ENCODE measurements around the gene GADL1.

Gene GADL1

DNA sequence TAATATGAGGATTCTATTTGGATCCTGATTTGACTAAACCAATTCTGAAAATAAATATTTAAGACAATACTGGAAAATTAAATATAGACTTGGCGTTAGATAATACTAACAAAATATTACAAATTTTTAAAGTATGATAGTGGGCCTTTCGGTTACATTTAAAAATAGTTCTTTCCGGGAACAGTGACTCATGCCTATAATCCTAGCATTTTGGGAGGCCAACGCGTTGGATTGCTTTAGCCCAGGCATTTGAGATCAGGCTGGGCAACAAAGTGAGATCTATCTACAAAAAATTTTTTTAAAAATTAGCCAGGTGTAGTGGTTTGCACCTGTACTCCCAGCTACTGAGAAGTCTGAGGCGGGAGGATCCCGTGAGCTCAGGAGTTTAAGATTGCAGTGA lies 30.3 kb upstream of the GADL1 start:
- Histone ChIP-seq H3K23ac (ENCODE audit: low read length in 2 of 2) (no peak overlapping the region), H3K14ac (ENCODE audit: low read length in 2 of 2) (no peak overlapping the region), H3K9ac (ENCODE audit: low read length) (no peak overlapping the region), H3K9me3 (ENCODE audit: control insufficient read depth, low read length) (peaks cover 32% of the 10 kb centered on the region), H3K4me3 (ENCODE audit: insufficient read depth in 1 of 2, low read depth in 1 of 2, low read length in 2 of 2) (no peak overlapping the region), H3K18ac (ENCODE audit: low read depth in 1 of 2, low read length in 2 of 2) (no peak overlapping the region), H4K91ac (ENCODE audit: low read length) (no peak overlapping the region), H2BK15ac (ENCODE audit: low read depth, poor library complexity, severe bottlenecking) (no peak overlapping the region), H3K79me1 (replicated peaks; ENCODE audit: low read length, poor library complexity, severe bottlenecking) (no peaks in the 10 kb centered on the region), H3K4ac (ENCODE audit: low read depth in 1 of 2, low read length in 2 of 2) (no peak overlapping the region), H2BK5ac (ENCODE audit: low read depth, low read length, poor library complexity, severe bottlenecking) (no peak overlapping the region), H3K27ac (ENCODE audit: low read length, poor library complexity, severe bottlenecking) (no peak overlapping the region), H2AFZ (ENCODE audit: low read depth, low read length) (no peak overlapping the region), H2AK5ac (ENCODE audit: low read length, severe bottlenecking) (no peak overlapping the region), H4K8ac (ENCODE audit: low read length) (no peak overlapping the region), H3K36me3 (ENCODE audit: control insufficient read depth in 1 of 2, insufficient read depth in 2 of 2, low read depth in 1 of 2, low read length in 2 of 2) (no peaks in the 10 kb centered on the region), H2BK120ac (ENCODE audit: low read depth, low read length) (no peak overlapping the region), H3K4me2 (ENCODE audit: low read length, poor library complexity, severe bottlenecking) (no peak overlapping the region), H2BK12ac (ENCODE audit: low read length in 2 of 2) (no peak overlapping the region), H3K27me3 (ENCODE audit: control insufficient read depth in 1 of 2, insufficient read depth in 1 of 2, low read length in 2 of 2) (peaks cover 0 to 4% of the 10 kb centered on the region in 2 experiments), H3K4me1 (ENCODE audit: control insufficient read depth, insufficient read depth, low read depth, low read length) (no peaks in the 10 kb centered on the region)
- DNase-seq: no peak
- 93% methylated on average over 7 of the region's 7 CpGs for WGBS

DNA sequence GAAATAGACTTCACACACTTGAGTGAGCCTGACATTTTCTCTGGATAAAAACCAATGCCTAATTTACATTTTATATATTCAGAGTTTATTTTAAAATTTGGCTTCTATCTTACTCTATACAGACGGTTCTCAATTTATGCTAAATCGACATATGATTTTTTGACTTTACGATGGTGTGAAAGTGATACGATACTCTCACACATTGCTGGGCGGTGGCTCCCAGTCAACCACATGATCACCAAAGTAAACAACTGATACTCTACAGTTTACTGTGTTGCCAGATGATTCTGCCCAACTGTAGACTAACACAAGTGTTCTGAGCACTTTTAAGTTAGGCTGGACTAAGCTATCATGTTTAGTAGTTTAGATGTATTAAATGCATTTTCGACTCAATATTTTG lies 25.1 kb upstream of the GADL1 start:
- H3K4me1 ChIP-seq (ENCODE audit: control insufficient read depth, insufficient read depth, low read depth, low read length): no peaks in the 10 kb centered on the region
- H4K91ac ChIP-seq (ENCODE audit: low read length): no peak overlapping the region

GRCh38 chr3:30918761-30919160 lies 24.3 kb upstream of the GADL1 start:
- no peak overlapping the region for H3K14ac ChIP-seq (ENCODE audit: low read length in 2 of 2)
- H3K9me3 ChIP-seq (ENCODE audit: control insufficient read depth, low read length): peaks cover 44% of the 10 kb centered on the region
- H2BK15ac ChIP-seq (ENCODE audit: low read depth, poor library complexity, severe bottlenecking): no peak overlapping the region
- H3K27ac ChIP-seq (ENCODE audit: low read length, poor library complexity, severe bottlenecking): no peak overlapping the region
- no peak overlapping the region for H2BK120ac ChIP-seq (ENCODE audit: low read depth, low read length)
- H3K4me2 ChIP-seq (ENCODE audit: low read length, poor library complexity, severe bottlenecking): no peak overlapping the region
- peaks cover 0 to 4% of the 10 kb centered on the region in 2 experiments for H3K27me3 ChIP-seq (ENCODE audit: control insufficient read depth in 1 of 2, insufficient read depth in 1 of 2, low read length in 2 of 2)
- no peak overlapping the region for H2AK5ac ChIP-seq (ENCODE audit: low read length, severe bottlenecking)
- no peak overlapping the region for H3K9ac ChIP-seq (ENCODE audit: low read length)
- no peak overlapping the region for H2AFZ ChIP-seq (ENCODE audit: low read depth, low read length)
- H4K8ac ChIP-seq (ENCODE audit: low read length): no peak overlapping the region
- no peak overlapping the region for H3K18ac ChIP-seq (ENCODE audit: low read depth in 1 of 2, low read length in 2 of 2)
- no peak overlapping the region for H3K4me3 ChIP-seq (ENCODE audit: insufficient read depth in 1 of 2, low read depth in 1 of 2, low read length in 2 of 2)
- H2BK12ac ChIP-seq (ENCODE audit: low read length in 2 of 2): no peak overlapping the region
- no peaks in the 10 kb centered on the region for H3K4me1 ChIP-seq (ENCODE audit: control insufficient read depth, insufficient read depth, low read depth, low read length)
- H3K4ac ChIP-seq (ENCODE audit: low read depth in 1 of 2, low read length in 2 of 2): no peak overlapping the region
- H3K79me1 ChIP-seq (replicated peaks; ENCODE audit: low read length, poor library complexity, severe bottlenecking): no peaks in the 10 kb centered on the region
- no peak overlapping the region for H3K23ac ChIP-seq (ENCODE audit: low read length in 2 of 2)
- H4K91ac ChIP-seq (ENCODE audit: low read length): no peak overlapping the region
- no peak overlapping the region for H2BK5ac ChIP-seq (ENCODE audit: low read depth, low read length, poor library complexity, severe bottlenecking)
- WGBS: 80% methylated on average over 1 of the region's 1 CpG
- H3K36me3 ChIP-seq (ENCODE audit: control insufficient read depth in 1 of 2, insufficient read depth in 2 of 2, low read depth in 1 of 2, low read length in 2 of 2): no peaks in the 10 kb centered on the region
- DNase-seq: no peak

More for the DNA sequence above, 25.1 kb upstream of the GADL1 start:
- Histone ChIP-seq H2BK15ac (ENCODE audit: low read depth, poor library complexity, severe bottlenecking) (no peak overlapping the region), H3K23ac (ENCODE audit: low read length in 2 of 2) (no peak overlapping the region), H3K36me3 (ENCODE audit: control insufficient read depth in 1 of 2, insufficient read depth in 2 of 2, low read depth in 1 of 2, low read length in 2 of 2) (no peaks in the 10 kb centered on the region), H3K4me2 (ENCODE audit: low read length, poor library complexity, severe bottlenecking) (no peak overlapping the region), H3K9me3 (ENCODE audit: control insufficient read depth, low read length) (peaks cover 47% of the 10 kb centered on the region), H4K8ac (ENCODE audit: low read length) (no peak overlapping the region), H2AK5ac (ENCODE audit: low read length, severe bottlenecking) (no peak overlapping the region), H2BK120ac (ENCODE audit: low read depth, low read length) (no peak overlapping the region), H3K9ac (ENCODE audit: low read length) (no peak overlapping the region), H3K4ac (ENCODE audit: low read depth in 1 of 2, low read length in 2 of 2) (no peak overlapping the region), H3K27ac (ENCODE audit: low read length, poor library complexity, severe bottlenecking) (no peak overlapping the region), H3K27me3 (ENCODE audit: control insufficient read depth in 1 of 2, insufficient read depth in 1 of 2, low read length in 2 of 2) (peaks cover 0 to 4% of the 10 kb centered on the region in 2 experiments), H2AFZ (ENCODE audit: low read depth, low read length) (no peak overlapping the region), H3K79me1 (replicated peaks; ENCODE audit: low read length, poor library complexity, severe bottlenecking) (no peaks in the 10 kb centered on the region), H3K4me3 (ENCODE audit: insufficient read depth in 1 of 2, low read depth in 1 of 2, low read length in 2 of 2) (peak overlapping the region in 1 of 2 experiments; percentile 20), H2BK12ac (ENCODE audit: low read length in 2 of 2) (no peak overlapping the region), H3K18ac (ENCODE audit: low read depth in 1 of 2, low read length in 2 of 2) (no peak overlapping the region), H3K14ac (ENCODE audit: low read length in 2 of 2) (no peak overlapping the region), H2BK5ac (ENCODE audit: low read depth, low read length, poor library complexity, severe bottlenecking) (no peak overlapping the region)
- no peak for DNase-seq
- WGBS: over 99% methylated on average over 5 of the region's 6 CpGs

- no peak overlapping the region for H2BK120ac ChIP-seq (ENCODE audit: low read depth, low read length)
- peaks cover 25% of the 10 kb centered on the region for H3K9me3 ChIP-seq (ENCODE audit: control insufficient read depth, low read length)
- H3K9ac ChIP-seq (ENCODE audit: low read length): no peak overlapping the region
- H2AK5ac ChIP-seq (ENCODE audit: low read length, severe bottlenecking): no peak overlapping the region
- H3K4me2 ChIP-seq (ENCODE audit: low read length, poor library complexity, severe bottlenecking): no peak overlapping the region
- peak; percentile 17 for DNase-seq
- H2BK15ac ChIP-seq (ENCODE audit: low read depth, poor library complexity, severe bottlenecking): no peak overlapping the region
- H4K91ac ChIP-seq (ENCODE audit: low read length): no peak overlapping the region
- no peak overlapping the region for H2BK12ac ChIP-seq (ENCODE audit: low read length in 2 of 2)
- no peak overlapping the region for H3K23ac ChIP-seq (ENCODE audit: low read length in 2 of 2)
- H3K36me3 ChIP-seq (ENCODE audit: control insufficient read depth in 1 of 2, insufficient read depth in 2 of 2, low read depth in 1 of 2, low read length in 2 of 2): no peaks in the 10 kb centered on the region
- no peak overlapping the region for H2AFZ ChIP-seq (ENCODE audit: low read depth, low read length)
- no peak overlapping the region for H3K14ac ChIP-seq (ENCODE audit: low read length in 2 of 2)
- no peak overlapping the region for H3K4me3 ChIP-seq (ENCODE audit: insufficient read depth in 1 of 2, low read depth in 1 of 2, low read length in 2 of 2)
- H3K79me1 ChIP-seq (replicated peaks; ENCODE audit: low read length, poor library complexity, severe bottlenecking): no peaks in the 10 kb centered on the region
- no peak overlapping the region for H3K4ac ChIP-seq (ENCODE audit: low read depth in 1 of 2, low read length in 2 of 2)
- H3K27me3 ChIP-seq (ENCODE audit: control insufficient read depth in 1 of 2, insufficient read depth in 1 of 2, low read length in 2 of 2): peaks cover 0 to 8% of the 10 kb centered on the region in 2 experiments
- H2BK5ac ChIP-seq (ENCODE audit: low read depth, low read length, poor library complexity, severe bottlenecking): no peak overlapping the region
- no peak overlapping the region for H3K18ac ChIP-seq (ENCODE audit: low read depth in 1 of 2, low read length in 2 of 2)
- H3K4me1 ChIP-seq (ENCODE audit: control insufficient read depth, insufficient read depth, low read depth, low read length): no peaks in the 10 kb centered on the region
- H3K27ac ChIP-seq (ENCODE audit: low read length, poor library complexity, severe bottlenecking): no peak overlapping the region
- no peak overlapping the region for H4K8ac ChIP-seq (ENCODE audit: low read length)
Measured at GRCh38 chr3:30915782-30916181, 21.3 kb upstream of the GADL1 start.

Measured in mesenchymal stem cell (in vitro differentiated cells and primary cell).